Hepatocyte (in vitro differentiated cells): ENCODE measurements around the gene SRSF2.

Experiments
- CTCF ChIP-seq: fragments of 200-600 bp; sonication (generic); IDR thresholded peaks from 2 replicates; pipeline ENCODE4 v1.5.1; 2016; ENCODE audit warnings: antibody characterized with exemption, mild to moderate bottlenecking; ENCODE audit not compliant: poor library complexity
- EZH2 ChIP-seq: fragments of 200-600 bp; sonication (generic); IDR thresholded peaks from 2 replicates; pipeline ENCODE4 v1.6.1; 2016; ENCODE audit warnings: antibody characterized with exemption, mild to moderate bottlenecking, borderline replicate concordance
- EZH2phosphoT487 ChIP-seq: fragments of 200-600 bp; sonication (generic); IDR thresholded peaks from one replicate; pipeline ENCODE4 v1.6.1; 2018; ENCODE audit warnings: antibody characterized with exemption, mild to moderate bottlenecking, low read depth, moderate library complexity; ENCODE audit not compliant: unreplicated experiment, severe bottlenecking

GRCh38 chr17:76735006-76735405, 2.1 kb downstream of the SRSF2 start:
- TF ChIP-seq CTCF, result no peak
- no peak for TF ChIP-seq EZH2
- no peak for TF ChIP-seq EZH2phosphoT487
